RPMI7951 (cell line): ENCODE results near the gene BNC2. TPM values are rescaled to one million over a fixed set of nuclear protein-coding genes. Genes with fewer than 3 reads are reported as not detected.

Experiments used
- DNase-seq: peaks from one replicate; pipeline ENCODE4 v3.0.0-alpha.2; 2012; ENCODE audit warnings: low read depth
- total RNA-seq: library from RNA; depleted of rRNA; stranded (reverse); fragments of >200 nt; shearing (Covaris generic); gene quantifications from 2 replicates; pipeline ENCODE4 v1.2.3, GENCODE V29; 2014

The BNC2 gene
- total RNA-seq, 1 experiment from 2014 or later = 8.8 TPM

- DNase-seq = no peak
Observed at GRCh38 chr9:16637218-16637617, 233.3 kb downstream of the BNC2 start.

GRCh38 chr9:16633794-16634193 lies 236.7 kb downstream of the BNC2 start:
- DNase-seq = no peak

GRCh38 chr9:16628413-16628812 lies 242.1 kb downstream of the BNC2 start:
- no peak for DNase-seq

GRCh38 chr9:16627967-16628366 lies 242.5 kb downstream of the BNC2 start:
- DNase-seq = peak; percentile 98

- no peak for DNase-seq
Observed at GRCh38 chr9:16627521-16627920, 242.9 kb downstream of the BNC2 start.

- DNase-seq = peak; percentile 92
Observed at GRCh38 chr9:16626577-16627130, 243.8 kb downstream of the BNC2 start.

- peak; percentile 41 for DNase-seq
Observed at GRCh38 chr9:16625811-16626210, 244.7 kb downstream of the BNC2 start.

- no peak for DNase-seq
Observed at GRCh38 chr9:16625161-16625631, 245.3 kb downstream of the BNC2 start.

GRCh38 chr9:16624744-16625117 lies 245.7 kb downstream of the BNC2 start:
- DNase-seq = no peak

- DNase-seq = no peak
Observed at GRCh38 chr9:16623989-16624743, 246.3 kb downstream of the BNC2 start.

- DNase-seq = no peak
Observed at GRCh38 chr9:16622541-16622940, 247.9 kb downstream of the BNC2 start.

GRCh38 chr9:16619914-16620520 lies 250.5 kb downstream of the BNC2 start:
- no peak for DNase-seq

GRCh38 chr9:16619402-16619801 lies 251.1 kb downstream of the BNC2 start:
- DNase-seq = no peak

GRCh38 chr9:16618524-16618923 lies 251.9 kb downstream of the BNC2 start:
- no peak for DNase-seq

- DNase-seq = no peak
Observed at GRCh38 chr9:16616686-16617085, 253.8 kb downstream of the BNC2 start.

GRCh38 chr9:16615451-16615850 lies 255.0 kb downstream of the BNC2 start:
- DNase-seq = no peak

- DNase-seq = no peak
Observed at GRCh38 chr9:16613605-16614004, 256.9 kb downstream of the BNC2 start.

- no peak for DNase-seq
Observed at GRCh38 chr9:16613051-16613450, 257.4 kb downstream of the BNC2 start.

- peak; percentile 78 for DNase-seq
Observed at GRCh38 chr9:16612627-16613026, 257.8 kb downstream of the BNC2 start.

- peak; percentile 49 for DNase-seq
Observed at GRCh38 chr9:16611983-16612382, 258.5 kb downstream of the BNC2 start.

- DNase-seq = peak; percentile 28
Observed at GRCh38 chr9:16611001-16611400, 259.5 kb downstream of the BNC2 start.

- no peak for DNase-seq
Observed at GRCh38 chr9:16610538-16610937, 259.9 kb downstream of the BNC2 start.

- no peak for DNase-seq
Observed at GRCh38 chr9:16608906-16609305, 261.6 kb downstream of the BNC2 start.
